HEK293 (cell line): Measurements from ENCODE around the gene RMND1.

Source experiments
- CTCF ChIA-PET: fragments of 350-600 bp; formaldehyde crosslinking; extraction: SDS; loops from one replicate; lab custom pipeline; 2021; ENCODE audit warnings: antibody characterized with exemption; lab: Yijun Ruan, JAX
- POLR2A ChIA-PET: fragments of 300-600 bp; formaldehyde crosslinking; extraction: SDS; loops from one replicate; lab custom pipeline; 2020; ENCODE audit warnings: antibody characterized with exemption, inconsistent platforms; lab: Yijun Ruan, JAX
- H3K27ac ChIP-seq: fragments of 200-500 bp; sonication (Bioruptor generic); 2 replicates; pipeline ENCODE4 v1.5.1; 2014; ENCODE audit warnings: low read depth, low read length, control low read depth, inconsistent platforms; ENCODE audit errors: extremely low read depth
- H3K36me3 ChIP-seq, 2 experiments: fragments of 200-500 bp in 1 of 2; sonication (Bioruptor generic) in 1 of 2; 1 replicate in 1 of 2; 2 replicates in 1 of 2; pipeline ENCODE4 v1.5.1; 2014 to 2017; ENCODE audit warnings: inconsistent platforms in 2 of 2, low read length in 2 of 2; ENCODE audit not compliant: control insufficient read depth in 2 of 2, insufficient read depth in 1 of 2
- H3K4me1 ChIP-seq: fragments of 200-500 bp; sonication (Bioruptor generic); 2 replicates; pipeline ENCODE4 v1.5.1; 2014; ENCODE audit warnings: mild to moderate bottlenecking, low read length, inconsistent platforms; ENCODE audit not compliant: control insufficient read depth, insufficient read depth
- H3K4me3 ChIP-seq: 2 replicates; pipeline ENCODE4 v1.5.1; 2011; ENCODE audit warnings: low read depth, mild to moderate bottlenecking, control low read depth, low read length, moderate library complexity
- H3K9me3 ChIP-seq: fragments of 200-500 bp; sonication (Bioruptor generic); 2 replicates; pipeline ENCODE4 v1.5.1; 2014; ENCODE audit warnings: low read depth, low read length, inconsistent platforms; ENCODE audit not compliant: control insufficient read depth, insufficient read depth
- FEZF1 ChIP-seq: fragments of 450-650 bp; formaldehyde crosslinking; IDR thresholded peaks from 2 replicates; pipeline ENCODE4 v1.5.1; 2016; ENCODE audit warnings: missing biosample characterization, missing genetic modification characterization
- SCRT1 ChIP-seq: fragments of 450-650 bp; formaldehyde crosslinking; IDR thresholded peaks from 2 replicates; pipeline ENCODE4 v1.5.1; 2016; ENCODE audit warnings: missing biosample characterization, missing genetic modification characterization, borderline replicate concordance
- SETDB1 ChIP-seq: IDR thresholded peaks from one replicate; pipeline ENCODE4 v1.6.1; 2017; ENCODE audit warnings: mild to moderate bottlenecking, low read length, moderate library complexity, mixed read lengths; ENCODE audit not compliant: insufficient read length
- TRIM28 ChIP-seq: IDR thresholded peaks from 2 replicates; pipeline ENCODE4 v1.6.1; 2011; ENCODE audit warnings: low read length, control low read depth, borderline replicate concordance
- ZFHX2 ChIP-seq: fragments of 450-650 bp; formaldehyde crosslinking; conservative IDR thresholded peaks from 2 replicates; pipeline ENCODE4 v1.5.1; 2016; ENCODE audit warnings: missing biosample characterization, missing genetic modification characterization
- ZNF16 ChIP-seq: fragments of 450-650 bp; formaldehyde crosslinking; IDR thresholded peaks from 2 replicates; pipeline ENCODE4 v1.5.1; 2016; ENCODE audit warnings: low read depth, missing biosample characterization, missing genetic modification characterization
- ZNF19 ChIP-seq: fragments of 450-650 bp; formaldehyde crosslinking; IDR thresholded peaks from 2 replicates; pipeline ENCODE4; 2016; ENCODE audit warnings: missing biosample characterization, missing genetic modification characterization, low read depth
- ZNF221 ChIP-seq: fragments of 450-650 bp; formaldehyde crosslinking; IDR thresholded peaks from 2 replicates; pipeline ENCODE4 v1.5.1; 2017; ENCODE audit warnings: missing biosample characterization, missing genetic modification characterization, borderline replicate concordance
- ZNF473 ChIP-seq: fragments of 450-650 bp; formaldehyde crosslinking; IDR thresholded peaks from 2 replicates; pipeline ENCODE4 v1.5.1; 2017; ENCODE audit warnings: missing biosample characterization, missing genetic modification characterization
- ZNF560 ChIP-seq: fragments of 450-650 bp; formaldehyde crosslinking; IDR thresholded peaks from 2 replicates; pipeline ENCODE4 v1.5.1; 2017; ENCODE audit warnings: missing biosample characterization, missing genetic modification characterization, borderline replicate concordance
- ZNF658 ChIP-seq: fragments of 450-650 bp; formaldehyde crosslinking; IDR thresholded peaks from 2 replicates; pipeline ENCODE4; 2016; ENCODE audit warnings: missing biosample characterization, missing genetic modification characterization
- ZNF670 ChIP-seq: fragments of 450-650 bp; formaldehyde crosslinking; IDR thresholded peaks from 2 replicates; pipeline ENCODE4 v1.5.1; 2016; ENCODE audit warnings: missing biosample characterization, missing genetic modification characterization, low read depth
- ZSCAN23 ChIP-seq: fragments of 450-650 bp; formaldehyde crosslinking; IDR thresholded peaks from 2 replicates; pipeline ENCODE4 v1.5.1; 2016; ENCODE audit warnings: missing biosample characterization, missing genetic modification characterization
- ZSCAN30 ChIP-seq: fragments of 450-650 bp; IDR thresholded peaks from 2 replicates; pipeline ENCODE4 v1.5.1; 2018; ENCODE audit warnings: missing biosample characterization, mild to moderate bottlenecking, missing genetic modification characterization, moderate library complexity
- TF ChIP-seq, protein P1 (sequence below): fragments of 450-650 bp; formaldehyde crosslinking; IDR thresholded peaks from 2 replicates; pipeline ENCODE4 v1.5.1; 2016; ENCODE audit warnings: missing biosample characterization, missing genetic modification characterization
- TF ChIP-seq, protein P2 (sequence below): fragments of 450-650 bp; formaldehyde crosslinking; IDR thresholded peaks from 2 replicates; pipeline ENCODE4 v1.5.1; 2016; ENCODE audit warnings: missing biosample characterization, missing genetic modification characterization, borderline replicate concordance
- TF ChIP-seq, protein P3 (sequence below): fragments of 450-650 bp; formaldehyde crosslinking; IDR thresholded peaks from 2 replicates; pipeline ENCODE4 v1.5.1; 2016; ENCODE audit warnings: missing biosample characterization, missing genetic modification characterization
- TF ChIP-seq, protein P4 (sequence below): fragments of 450-650 bp; formaldehyde crosslinking; IDR thresholded peaks from 2 replicates; pipeline ENCODE4 v1.5.1; 2016; ENCODE audit warnings: missing biosample characterization, missing genetic modification characterization, low read depth
- TF ChIP-seq, protein P5 (sequence below): fragments of 450-650 bp; formaldehyde crosslinking; IDR thresholded peaks from 2 replicates; pipeline ENCODE4 v1.5.1; 2017; ENCODE audit warnings: missing biosample characterization, missing genetic modification characterization

RMND1 gene

DNA sequence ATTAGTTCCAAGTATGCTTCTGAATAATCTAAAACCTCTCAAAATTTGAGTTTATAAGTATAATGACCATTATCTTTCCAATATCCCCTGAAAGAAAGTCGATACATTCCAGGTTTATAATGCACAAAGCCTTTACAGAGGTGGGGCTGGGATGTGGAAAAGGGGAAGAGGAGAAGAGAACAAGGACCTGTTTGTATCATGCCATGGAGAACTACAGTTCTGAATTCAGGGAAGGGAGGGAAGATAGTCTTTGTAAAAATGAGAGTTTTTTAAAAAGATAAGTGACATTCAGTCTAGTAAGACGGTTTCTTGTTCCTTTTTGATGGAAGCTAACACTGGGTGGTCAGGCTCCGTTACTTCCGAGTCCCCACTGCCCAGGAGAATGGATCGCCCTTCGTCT lies 86.7 kb downstream of the RMND1 start:
- Histone ChIP-seq H3K4me3 (no peak overlapping the region), H3K9me3 (no peaks in the 10 kb centered on the region), H3K36me3 (peaks cover 4 to 42% of the 10 kb centered on the region in 2 experiments; a peak in 2 of 3 replicates), H3K27ac (no peak overlapping the region)
- CTCF ChIA-PET, result interaction anchor here (0.9 kb wide), 1 partner anchor 548 kb away, joined by 5 read pairs; no protein-coding TSS in a partner anchor
- TF ChIP-seq ZNF16 (tag by site-specific recombination), result no peak
- TF ChIP-seq ZNF19 (tag by site-specific recombination), result no peak
- no peak for TF ChIP-seq FEZF1
- no peak for TF ChIP-seq ZNF670 (tag by site-specific recombination)
- no peak for TF ChIP-seq ZSCAN23 (tag by site-specific recombination)
- TF ChIP-seq SETDB1, result no peak
- TF ChIP-seq, protein P1, sequence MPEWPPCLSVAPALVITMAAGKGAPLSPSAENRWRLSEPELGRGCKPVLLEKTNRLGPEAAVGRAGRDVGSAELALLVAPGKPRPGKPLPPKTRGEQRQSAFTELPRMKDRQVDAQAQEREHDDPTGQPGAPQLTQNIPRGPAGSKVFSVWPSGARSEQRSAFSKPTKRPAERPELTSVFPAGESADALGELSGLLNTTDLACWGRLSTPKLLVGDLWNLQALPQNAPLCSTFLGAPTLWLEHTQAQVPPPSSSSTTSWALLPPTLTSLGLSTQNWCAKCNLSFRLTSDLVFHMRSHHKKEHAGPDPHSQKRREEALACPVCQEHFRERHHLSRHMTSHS, result no peak
- no peak for TF ChIP-seq ZSCAN30 (tag by site-specific recombination)
- TF ChIP-seq SCRT1, result no peak
- TF ChIP-seq, protein P2, sequence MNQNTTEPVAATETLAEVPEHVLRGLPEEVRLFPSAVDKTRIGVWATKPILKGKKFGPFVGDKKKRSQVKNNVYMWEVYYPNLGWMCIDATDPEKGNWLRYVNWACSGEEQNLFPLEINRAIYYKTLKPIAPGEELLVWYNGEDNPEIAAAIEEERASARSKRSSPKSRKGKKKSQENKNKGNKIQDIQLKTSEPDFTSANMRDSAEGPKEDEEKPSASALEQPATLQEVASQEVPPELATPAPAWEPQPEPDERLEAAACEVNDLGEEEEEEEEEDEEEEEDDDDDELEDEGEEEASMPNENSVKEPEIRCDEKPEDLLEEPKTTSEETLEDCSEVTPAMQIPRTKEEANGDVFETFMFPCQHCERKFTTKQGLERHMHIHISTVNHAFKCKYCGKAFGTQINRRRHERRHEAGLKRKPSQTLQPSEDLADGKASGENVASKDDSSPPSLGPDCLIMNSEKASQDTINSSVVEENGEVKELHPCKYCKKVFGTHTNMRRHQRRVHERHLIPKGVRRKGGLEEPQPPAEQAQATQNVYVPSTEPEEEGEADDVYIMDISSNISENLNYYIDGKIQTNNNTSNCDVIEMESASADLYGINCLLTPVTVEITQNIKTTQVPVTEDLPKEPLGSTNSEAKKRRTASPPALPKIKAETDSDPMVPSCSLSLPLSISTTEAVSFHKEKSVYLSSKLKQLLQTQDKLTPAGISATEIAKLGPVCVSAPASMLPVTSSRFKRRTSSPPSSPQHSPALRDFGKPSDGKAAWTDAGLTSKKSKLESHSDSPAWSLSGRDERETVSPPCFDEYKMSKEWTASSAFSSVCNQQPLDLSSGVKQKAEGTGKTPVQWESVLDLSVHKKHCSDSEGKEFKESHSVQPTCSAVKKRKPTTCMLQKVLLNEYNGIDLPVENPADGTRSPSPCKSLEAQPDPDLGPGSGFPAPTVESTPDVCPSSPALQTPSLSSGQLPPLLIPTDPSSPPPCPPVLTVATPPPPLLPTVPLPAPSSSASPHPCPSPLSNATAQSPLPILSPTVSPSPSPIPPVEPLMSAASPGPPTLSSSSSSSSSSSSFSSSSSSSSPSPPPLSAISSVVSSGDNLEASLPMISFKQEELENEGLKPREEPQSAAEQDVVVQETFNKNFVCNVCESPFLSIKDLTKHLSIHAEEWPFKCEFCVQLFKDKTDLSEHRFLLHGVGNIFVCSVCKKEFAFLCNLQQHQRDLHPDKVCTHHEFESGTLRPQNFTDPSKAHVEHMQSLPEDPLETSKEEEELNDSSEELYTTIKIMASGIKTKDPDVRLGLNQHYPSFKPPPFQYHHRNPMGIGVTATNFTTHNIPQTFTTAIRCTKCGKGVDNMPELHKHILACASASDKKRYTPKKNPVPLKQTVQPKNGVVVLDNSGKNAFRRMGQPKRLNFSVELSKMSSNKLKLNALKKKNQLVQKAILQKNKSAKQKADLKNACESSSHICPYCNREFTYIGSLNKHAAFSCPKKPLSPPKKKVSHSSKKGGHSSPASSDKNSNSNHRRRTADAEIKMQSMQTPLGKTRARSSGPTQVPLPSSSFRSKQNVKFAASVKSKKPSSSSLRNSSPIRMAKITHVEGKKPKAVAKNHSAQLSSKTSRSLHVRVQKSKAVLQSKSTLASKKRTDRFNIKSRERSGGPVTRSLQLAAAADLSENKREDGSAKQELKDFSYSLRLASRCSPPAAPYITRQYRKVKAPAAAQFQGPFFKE (tag by site-specific recombination), result no peak
- TF ChIP-seq ZNF221, result no peak
- no peak for TF ChIP-seq ZFHX2 (tag by site-specific recombination)
- no peak for TF ChIP-seq ZNF658
- TF ChIP-seq, protein P3, sequence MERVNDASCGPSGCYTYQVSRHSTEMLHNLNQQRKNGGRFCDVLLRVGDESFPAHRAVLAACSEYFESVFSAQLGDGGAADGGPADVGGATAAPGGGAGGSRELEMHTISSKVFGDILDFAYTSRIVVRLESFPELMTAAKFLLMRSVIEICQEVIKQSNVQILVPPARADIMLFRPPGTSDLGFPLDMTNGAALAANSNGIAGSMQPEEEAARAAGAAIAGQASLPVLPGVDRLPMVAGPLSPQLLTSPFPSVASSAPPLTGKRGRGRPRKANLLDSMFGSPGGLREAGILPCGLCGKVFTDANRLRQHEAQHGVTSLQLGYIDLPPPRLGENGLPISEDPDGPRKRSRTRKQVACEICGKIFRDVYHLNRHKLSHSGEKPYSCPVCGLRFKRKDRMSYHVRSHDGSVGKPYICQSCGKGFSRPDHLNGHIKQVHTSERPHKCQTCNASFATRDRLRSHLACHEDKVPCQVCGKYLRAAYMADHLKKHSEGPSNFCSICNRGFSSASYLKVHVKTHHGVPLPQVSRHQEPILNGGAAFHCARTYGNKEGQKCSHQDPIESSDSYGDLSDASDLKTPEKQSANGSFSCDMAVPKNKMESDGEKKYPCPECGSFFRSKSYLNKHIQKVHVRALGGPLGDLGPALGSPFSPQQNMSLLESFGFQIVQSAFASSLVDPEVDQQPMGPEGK (tag by site-specific recombination), result no peak
- no peak for TF ChIP-seq TRIM28
- TF ChIP-seq, protein P4, sequence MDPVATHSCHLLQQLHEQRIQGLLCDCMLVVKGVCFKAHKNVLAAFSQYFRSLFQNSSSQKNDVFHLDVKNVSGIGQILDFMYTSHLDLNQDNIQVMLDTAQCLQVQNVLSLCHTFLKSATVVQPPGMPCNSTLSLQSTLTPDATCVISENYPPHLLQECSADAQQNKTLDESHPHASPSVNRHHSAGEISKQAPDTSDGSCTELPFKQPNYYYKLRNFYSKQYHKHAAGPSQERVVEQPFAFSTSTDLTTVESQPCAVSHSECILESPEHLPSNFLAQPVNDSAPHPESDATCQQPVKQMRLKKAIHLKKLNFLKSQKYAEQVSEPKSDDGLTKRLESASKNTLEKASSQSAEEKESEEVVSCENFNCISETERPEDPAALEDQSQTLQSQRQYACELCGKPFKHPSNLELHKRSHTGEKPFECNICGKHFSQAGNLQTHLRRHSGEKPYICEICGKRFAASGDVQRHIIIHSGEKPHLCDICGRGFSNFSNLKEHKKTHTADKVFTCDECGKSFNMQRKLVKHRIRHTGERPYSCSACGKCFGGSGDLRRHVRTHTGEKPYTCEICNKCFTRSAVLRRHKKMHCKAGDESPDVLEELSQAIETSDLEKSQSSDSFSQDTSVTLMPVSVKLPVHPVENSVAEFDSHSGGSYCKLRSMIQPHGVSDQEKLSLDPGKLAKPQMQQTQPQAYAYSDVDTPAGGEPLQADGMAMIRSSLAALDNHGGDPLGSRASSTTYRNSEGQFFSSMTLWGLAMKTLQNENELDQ (tag by site-specific recombination), result no peak
- TF ChIP-seq ZNF560 (tag by site-specific recombination), result no peak
- TF ChIP-seq, protein P5, sequence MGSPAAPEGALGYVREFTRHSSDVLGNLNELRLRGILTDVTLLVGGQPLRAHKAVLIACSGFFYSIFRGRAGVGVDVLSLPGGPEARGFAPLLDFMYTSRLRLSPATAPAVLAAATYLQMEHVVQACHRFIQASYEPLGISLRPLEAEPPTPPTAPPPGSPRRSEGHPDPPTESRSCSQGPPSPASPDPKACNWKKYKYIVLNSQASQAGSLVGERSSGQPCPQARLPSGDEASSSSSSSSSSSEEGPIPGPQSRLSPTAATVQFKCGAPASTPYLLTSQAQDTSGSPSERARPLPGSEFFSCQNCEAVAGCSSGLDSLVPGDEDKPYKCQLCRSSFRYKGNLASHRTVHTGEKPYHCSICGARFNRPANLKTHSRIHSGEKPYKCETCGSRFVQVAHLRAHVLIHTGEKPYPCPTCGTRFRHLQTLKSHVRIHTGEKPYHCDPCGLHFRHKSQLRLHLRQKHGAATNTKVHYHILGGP (tag by site-specific recombination), result no peak
- TF ChIP-seq ZNF473 (tag by site-specific recombination), result no peak
- TF ChIP-seq, all 188 proteins: peak for 0
- no peaks in the 10 kb centered on the region for H3K4me1 ChIP-seq
- POLR2A ChIA-PET, result no interaction called here
